ENCODE data around the gene SPAAR.
"Not testable (repeated sequence)": the region's sequence is repeated elsewhere in the genome, so short reads cannot be mapped to it uniquely, and the experiment has no call there.

The SPAAR gene

DNA sequence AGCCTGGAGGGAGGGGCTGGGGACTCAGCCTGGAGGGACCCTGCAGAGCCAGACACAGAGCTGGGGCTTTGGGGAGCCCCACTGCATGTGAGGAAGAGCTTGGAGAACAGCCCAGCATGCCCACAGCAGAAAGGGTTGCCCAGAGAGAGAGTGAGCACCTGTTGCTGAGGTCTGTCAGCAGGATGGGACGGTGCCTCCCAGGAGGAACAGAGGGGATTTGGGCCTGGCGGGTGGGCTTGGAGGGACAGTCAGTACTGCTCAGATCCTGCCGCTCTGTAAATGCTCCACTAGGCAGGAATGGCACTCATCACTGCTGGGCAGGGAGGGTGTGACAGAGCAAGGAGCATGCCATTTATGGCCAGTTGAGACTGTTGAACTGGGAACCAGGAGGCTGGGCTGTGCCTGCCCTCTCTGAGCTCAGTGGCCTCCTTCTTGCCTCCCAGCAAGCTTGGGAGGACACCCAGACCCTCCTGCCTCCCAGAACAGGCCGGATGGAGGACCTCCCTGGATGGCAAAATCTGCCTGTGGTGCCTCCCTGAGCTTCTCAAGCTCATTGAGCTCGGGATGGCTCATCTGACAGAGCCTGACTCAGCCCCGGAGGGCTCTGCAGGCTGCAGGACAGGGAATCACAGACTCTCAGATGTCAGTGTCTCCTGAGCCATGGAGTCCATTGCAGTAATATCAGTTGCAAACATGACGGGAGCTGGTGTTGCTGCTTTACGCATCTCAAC, 4.1 kb upstream of the SPAAR start:
- DNase-seq = no peak

DNA sequence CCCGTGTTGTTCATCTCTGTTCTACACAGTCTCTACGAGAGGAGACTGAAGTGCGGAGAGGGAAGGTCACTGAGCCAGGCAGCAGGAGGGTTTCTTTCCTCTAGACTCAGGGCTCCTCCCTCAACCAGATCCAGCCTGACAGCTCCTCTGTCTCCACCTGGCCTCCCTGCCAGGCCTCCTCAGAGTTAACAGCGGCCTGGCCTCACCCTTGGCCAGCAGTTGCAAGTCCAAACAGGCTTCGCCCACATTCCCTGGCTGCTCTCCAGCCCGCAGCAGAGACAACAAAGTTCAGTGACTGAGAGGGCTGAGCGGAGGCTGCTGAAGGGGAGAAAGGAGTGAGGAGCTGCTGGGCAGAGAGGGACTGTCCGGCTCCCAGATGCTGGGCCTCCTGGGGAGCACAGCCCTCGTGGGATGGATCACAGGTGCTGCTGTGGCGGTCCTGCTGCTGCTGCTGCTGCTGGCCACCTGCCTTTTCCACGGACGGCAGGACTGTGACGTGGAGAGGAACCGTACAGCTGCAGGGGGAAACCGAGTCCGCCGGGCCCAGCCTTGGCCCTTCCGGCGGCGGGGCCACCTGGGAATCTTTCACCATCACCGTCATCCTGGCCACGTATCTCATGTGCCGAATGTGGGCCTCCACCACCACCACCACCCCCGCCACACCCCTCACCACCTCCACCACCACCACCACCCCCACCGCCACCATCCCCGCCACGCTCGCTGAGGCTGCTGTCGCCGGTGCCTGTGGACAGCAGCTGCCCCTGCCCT, 3.2 kb upstream of the SPAAR start, which contains the start of gene HRCT1:
Gene HRCT1, plus strand, starts transcription at position 291 of the 768 bp plus-strand sequence. Its CDS starts 86 bp downstream, at position 377.
- no peak for DNase-seq

DNA sequence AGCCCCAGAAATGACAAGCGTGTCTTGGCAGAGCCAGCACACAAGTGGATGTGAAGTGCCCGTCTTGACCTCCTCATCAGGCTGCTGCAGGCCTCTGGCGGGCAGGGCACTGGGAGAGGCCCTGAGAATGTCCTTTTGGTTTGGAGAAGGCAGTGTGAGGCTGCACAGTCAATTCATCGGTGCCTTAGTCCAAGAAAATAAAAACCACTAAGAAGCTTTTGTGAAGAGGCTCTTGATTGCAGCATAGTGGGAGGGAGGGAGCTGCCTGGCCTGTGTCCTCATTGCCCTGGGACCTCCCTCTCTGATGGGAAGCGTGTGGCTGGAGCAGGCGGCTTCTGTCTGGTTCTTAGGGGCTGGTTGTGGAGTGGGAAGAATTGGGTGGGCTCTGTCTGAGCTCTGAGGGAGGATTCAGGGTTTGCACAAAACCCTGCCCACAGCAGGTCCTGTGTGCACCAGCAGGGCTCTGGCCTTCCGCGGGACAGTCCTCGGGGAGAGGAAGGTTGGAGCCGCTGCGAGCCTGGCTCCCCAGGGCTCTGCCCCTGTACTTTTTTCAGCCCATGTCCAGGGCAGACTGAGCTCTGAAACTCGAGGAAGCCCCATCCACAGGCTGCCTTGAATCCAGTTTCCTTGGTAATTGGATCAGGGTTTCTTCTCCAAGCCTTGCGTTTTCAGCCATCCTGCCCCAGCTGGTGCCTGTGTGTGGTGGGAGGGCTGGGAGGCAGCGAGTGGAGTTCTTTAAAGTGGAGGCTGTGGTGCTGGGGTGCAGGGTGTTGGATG, 2.2 kb upstream of the SPAAR start:
- no peak for DNase-seq

DNA sequence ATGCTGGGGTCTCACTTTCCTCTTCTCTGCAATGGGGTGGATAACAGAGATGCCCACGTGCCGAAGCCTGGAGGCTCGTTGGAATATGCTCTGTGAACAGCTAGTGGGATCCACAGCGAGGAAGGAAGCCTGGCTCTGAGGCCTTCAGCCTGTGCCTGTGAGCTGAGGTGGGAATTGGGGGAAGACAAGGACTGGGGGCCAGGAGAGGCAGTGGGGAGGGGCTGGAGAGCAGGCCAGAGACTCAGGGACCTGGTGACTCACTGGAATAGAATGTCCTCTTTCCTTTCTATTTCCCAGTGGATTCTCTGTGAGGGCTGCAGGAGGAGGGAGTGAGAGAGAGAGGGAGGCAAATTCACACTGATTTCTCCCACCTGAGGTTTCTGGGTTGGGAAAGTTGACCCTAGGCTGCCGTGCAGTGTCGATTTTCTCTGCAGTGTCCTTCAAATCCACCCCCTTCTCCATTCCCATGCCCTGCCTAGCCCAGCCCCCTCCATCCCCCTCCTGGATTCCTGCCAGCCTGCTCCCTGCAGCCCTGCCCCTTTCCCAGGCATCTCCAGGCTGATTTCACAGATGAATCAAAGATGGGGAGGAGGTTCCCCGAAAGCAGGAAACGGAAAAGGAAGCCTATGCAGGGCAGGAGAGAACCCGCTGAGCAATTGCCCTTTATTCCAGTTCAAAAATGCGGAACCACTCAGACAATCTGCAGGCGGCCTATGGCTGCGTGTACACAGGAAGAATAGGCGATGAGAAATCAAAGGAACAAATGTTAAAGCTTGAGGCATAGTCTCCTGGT, 1.4 kb upstream of the SPAAR start:
- peak; percentile 14 for DNase-seq

DNA sequence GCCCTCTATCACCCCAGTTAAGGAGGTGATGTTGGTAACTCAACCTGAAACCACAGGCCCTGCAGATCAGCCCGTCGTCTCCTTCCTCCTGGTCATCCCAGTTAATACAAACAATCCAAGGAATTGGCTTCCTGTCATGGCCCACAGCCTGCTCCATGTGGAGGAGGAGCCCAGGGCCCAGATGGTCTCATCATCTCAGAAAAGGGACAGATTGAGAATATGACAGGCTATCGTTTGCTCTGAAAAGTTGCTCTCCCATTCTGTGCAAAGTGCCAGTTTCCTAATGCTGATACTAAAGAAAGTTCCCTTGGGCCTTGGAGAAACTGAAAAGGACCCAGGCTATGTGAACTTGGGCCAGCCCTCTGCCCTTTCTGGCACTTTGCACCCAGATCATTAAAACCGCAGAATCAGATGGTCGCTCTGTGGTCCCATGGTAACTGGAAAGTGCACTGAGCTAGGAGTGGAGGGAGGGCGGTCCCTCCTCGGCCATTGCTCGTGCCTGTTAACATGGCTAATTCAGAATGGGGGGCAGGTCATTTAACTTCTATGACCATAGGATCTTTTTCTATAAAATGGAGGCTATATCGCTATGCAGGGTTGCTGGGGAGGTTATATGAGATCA, 675 bp upstream of the SPAAR start:
- no peak for DNase-seq

DNA sequence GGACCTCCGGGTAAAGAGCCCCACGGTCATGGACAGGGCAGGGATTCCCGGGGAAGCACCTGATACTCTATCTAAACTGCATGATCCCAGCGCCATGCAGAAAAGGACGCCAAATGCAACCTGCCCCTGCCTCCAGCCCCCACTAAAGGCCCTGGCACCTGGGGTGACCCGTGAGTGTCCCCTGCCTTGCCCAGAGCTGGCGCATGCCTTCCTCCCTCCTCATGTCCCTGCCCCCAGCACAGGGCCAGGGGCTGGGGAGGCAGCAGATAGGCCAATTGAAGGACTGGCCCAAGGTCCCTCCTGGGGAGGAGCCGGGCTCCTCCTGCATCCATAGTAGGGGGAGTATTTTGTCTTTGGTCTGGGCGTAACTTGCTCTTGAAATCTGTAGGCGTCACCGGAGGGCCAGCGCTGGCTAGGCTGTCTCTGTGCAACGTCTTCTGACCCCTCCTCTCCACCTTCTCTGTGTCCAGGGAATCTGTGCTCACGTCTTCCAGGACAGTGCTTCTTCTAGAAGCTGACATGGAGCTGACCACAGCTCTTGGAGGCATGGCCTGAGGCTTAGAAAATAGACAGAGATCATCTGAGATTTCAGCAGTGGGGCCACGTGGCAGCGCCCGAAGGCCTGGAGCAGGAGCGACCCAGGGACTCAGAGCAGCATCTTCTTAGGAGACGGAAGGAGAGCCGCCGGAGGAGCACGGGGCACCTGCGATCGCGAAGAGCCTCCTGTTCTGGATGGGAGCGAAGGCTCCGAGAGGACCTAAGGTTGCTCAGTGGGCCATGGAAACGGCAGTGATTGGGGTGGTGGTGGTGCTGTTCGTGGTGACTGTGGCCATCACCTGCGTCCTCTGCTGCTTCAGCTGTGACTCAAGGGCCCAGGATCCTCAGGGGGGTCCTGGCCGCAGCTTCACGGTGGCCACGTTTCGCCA, 660 bp downstream of the SPAAR start:
- DNase-seq = no peak

DNA sequence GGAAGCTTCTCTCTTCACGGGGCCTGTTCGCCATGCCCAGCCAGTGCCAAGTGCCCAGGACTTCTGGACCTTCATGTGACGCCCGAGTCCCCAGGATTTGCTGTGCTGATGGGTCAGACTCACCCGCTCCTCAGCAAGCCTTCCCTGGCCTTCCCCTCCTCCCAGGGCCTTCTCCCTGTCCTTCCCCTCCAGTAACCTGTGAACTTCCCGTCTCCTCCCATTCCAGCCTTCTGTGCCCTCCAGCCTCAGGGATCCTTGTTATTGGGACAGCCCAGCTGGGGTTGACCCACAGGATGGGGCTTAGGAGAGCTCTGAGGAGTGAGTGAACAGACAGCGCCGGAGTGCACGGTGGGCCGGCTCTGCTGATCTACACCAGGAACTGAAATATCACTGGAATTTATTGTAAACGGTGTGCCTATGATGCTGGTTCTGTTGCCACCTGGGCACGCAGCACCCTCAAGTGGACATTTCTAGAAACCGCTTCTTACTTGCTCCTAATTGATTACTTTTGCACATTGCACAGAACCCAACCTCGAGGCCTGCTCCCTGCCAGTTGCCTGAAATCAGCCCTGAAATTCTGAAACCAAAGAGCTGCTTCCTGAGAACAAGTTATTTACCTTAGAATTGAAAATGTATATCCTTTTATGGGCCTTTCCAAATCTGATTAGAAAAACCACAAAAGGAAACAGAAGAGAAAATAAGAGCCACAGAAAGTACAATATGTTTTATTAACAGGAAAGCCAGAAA, 1.5 kb downstream of the SPAAR start:
- DNase-seq = peak; percentile 61

DNA sequence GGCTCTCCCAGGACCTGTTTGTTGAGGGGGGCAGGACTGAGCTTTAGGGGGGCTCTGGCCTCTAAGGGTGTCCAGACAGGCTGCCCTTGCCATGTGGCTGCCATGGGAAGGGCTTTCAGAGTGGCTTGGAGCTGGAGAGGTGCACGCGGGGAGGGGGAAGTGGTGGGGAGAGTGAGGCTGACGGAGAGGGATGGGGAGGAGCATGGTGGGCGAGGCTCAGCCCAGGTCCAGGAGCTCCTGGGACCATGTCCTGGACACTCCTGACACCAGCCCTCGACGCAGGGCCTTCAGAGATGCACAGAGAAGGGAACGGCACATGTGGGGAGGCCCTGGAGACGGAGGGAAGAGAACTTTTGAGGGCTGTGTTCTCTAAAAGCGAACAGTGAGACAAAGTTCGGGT, 2.4 kb downstream of the SPAAR start:
- DNase-seq = no peak

DNA sequence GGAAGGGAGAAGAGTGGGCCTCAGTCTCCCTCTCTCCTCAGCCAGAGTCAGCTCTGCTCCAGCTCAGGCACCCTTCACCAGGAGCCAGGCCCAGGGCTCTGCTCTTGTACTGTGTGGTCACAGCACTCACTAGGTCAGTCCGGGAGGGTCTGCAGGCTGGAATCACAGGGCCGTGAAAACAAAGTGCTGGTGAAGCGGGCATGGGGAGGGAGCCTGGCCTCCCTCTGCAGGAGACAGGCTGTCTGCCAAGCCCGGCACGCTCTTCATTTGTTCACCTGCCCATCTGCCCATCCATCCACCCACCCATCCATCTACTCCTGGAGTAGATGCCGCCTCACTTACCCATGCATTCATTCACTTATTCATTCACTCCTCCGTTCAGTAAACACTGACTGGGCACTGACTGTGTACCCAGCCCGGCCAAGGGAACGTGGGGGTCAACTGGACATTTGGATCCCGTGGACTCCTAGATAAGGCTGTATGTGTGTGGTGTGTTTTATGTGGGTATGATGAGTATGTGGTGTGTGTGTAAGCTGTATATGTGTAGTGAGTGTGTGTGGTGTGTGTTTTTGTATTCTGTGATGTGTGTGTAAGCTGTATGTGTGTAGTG, 3.6 kb downstream of the SPAAR start:
- no peak for DNase-seq

DNA sequence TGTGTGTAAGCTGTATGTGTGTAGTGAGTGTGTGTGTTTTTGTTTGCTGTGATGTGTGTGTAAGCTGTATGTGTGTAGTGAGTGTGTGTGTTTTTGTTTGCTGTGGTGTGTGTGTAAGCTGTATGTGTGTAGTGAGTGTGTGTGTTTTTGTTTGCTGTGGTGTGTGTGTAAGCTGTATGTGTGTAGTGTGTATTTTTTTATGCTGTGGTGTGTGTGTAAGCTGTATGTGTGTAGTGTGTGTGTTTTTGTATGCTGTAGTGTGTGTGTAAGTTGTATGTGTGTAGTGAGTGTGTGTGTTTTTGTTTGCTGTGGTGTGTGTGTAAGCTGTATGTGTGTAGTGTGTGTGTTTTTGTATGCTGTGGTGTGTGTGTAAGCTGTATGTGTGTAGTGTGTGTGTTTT, 4.1 kb downstream of the SPAAR start:
- DNase-seq = not testable (repeated sequence)

DNA sequence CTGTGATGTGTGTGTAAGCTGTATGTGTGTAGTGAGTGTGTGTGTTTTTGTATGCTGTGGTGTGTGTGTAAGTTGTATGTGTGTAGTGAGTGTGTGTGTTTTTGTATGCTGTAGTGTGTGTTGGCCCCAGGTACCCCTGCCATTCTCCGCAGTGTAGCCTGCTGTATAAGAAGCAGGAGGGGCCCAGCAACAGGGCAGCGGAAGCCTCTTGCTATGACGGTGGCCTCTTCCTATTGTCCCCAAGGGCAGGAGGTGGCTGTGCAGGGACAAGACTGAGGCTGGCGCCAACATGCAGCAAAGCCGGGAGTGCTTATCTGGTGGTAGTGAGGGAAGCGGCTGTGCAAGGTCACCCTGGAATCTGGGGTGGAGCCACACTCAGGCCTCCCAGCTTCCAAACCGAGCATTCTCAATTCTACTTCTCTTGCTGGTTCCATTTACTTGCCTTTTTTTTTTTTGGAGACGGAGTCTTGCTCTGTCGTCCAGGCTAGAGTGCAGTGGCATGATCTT, 5.1 kb downstream of the SPAAR start:
- peak; percentile 26 for DNase-seq

DNA sequence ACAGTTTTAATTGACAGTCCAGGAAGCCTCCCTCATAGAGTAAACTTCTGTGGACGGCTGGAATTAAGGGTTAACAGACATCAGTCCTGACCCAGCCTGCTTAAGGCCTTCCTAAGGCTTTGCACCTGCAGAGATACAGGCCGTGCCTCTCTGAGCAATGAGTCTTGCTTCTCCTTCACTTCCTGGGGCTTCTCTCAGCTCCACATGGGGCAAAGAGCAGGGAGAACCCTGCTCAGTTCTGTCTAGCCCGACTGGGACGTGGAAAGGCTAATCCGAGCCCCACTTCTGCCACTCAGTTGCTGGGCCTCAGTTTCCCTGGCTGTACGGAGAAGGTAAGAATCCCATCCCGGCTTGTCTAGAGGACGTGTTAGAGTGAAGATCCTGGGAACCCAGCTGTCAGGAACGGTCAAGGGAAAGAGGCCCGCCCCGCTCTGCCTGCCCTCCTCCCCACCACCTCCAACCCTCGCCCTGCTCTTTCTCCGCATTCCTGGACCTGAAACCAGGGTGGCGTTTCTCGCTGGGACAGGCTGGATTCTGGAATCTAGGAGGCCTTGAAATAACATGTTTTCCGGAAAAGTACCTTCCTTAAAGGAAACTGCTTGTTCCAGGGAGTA, 6.5 kb downstream of the SPAAR start:
- no peak for DNase-seq

DNA sequence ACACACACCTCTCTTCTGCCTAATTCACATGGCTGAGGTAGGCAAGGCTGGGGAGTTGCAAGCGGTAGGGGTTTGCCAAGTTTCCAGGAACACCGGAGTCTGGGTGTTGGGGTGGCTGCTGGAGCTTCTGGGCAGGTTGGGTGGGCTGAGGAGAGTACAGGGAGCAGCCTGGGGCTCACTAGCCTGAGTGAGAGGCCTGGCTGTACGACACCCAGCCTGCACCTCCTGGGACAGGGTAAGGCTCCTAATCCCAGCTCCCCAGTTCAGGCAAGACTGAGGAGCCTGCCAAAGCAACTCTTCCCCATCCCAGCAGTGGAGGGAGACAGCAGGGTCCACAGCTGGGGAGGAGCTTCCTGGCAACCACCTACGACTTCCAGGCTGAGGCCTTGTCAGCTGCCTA, 8.0 kb downstream of the SPAAR start:
- no peak for DNase-seq

DNA sequence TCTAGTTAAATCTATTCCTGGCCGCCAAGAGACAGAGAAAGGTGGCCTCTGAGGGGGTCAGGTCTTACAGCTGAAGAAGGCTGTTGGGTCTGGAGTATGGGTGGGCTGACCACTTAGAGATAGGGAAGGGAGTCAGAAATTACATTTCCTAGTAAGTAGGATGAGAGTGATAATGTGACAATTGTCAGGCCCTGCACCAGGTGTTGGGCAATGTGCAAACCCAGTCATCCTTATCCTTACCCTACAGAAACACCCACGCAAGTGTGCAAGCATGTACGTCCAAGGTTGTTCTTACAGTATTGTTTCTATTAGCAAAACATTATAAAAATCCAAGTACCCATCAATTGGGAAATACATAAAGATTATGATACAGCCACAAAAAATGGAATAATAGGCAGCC, 9.5 kb downstream of the SPAAR start:
- DNase-seq = no peak

DNA sequence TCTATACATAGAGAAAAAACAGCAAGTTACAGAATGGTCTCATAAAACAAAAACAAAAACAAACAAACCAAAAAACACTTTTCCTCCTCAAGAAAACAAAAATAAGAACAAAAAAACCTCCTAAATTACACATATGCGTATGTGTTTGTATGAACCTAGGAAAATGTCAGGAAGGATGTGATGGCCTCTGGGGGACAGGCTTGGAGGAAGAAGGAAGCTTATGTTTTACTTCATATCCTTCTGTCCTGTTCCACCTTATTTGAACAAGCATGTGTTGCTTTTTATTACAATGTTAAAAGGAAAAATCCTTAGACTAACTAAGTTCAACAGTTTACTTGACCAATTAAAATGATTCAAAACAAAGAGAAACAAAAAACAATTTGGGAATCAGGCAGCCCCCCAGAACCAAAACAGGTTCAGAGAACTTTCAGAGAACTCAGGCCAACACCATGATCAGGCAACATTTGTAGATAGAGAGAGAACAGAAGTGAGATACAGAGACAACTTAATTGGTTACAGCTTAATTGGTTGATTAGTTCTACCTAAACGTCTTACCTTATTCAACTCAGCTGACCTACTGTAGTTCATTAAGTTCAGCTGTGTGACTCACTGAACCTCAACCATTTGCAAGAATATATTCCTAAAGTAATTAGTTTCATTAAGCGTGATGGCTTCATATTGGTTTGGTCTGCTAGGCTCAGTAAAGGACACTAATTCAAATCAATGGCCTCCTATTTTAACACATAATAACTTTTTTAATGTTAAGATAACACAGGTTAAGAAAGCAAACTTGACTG, 10.1 kb downstream of the SPAAR start:
- DNase-seq = no peak

DNA sequence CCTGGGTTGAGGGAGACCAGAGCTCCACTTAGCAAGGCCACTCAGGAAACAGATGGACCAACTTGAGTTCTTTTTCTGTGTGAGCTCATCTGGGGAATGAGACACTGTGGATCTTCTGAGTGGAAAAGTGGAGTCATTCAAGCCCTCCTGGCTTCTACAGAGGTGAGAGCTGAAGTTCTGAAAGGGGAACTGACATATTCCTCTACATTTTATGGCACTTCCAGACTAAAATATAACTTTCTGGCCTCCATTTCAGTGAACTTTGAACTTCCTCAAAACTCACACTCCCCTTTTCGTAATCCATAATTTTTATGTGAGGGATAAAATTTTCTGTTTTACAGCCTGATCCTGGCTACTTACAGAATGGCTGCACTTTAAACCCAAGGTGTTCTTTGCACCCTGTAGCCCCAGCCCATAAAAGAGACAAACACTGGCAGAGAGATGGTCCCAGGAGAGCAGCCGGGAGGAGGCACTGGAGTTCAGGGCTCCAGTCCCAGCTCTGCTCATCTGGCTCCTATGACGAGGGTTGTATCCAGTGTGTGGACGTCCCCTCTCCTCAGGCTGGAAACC, 10.8 kb downstream of the SPAAR start:
- no peak for DNase-seq

DNA sequence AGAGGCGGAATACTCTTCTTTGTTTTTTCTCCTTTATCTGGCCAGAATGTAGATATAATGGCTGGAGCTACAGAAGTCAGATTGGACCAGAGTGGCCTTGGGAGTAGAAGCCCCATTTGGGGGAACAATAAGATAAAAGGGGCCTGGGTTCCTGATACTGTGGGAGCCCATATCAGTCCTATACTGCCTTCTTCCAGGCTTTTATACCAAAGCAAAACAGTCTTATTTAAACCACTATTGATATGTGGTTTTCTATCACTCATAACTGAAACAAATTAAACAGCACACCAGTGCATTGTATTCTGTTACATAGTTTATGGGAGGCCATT, 14.3 kb downstream of the SPAAR start:
- no peak for DNase-seq
